Measurements from ENCODE around the gene MAP2K2. TPM values are rescaled to one million over a fixed set of nuclear protein-coding genes. Genes with fewer than 3 reads are reported as not detected.

Gene MAP2K2
- total and polyA plus RNA-seq, 2 donors (not counting 3 experiments of a cell fraction or from before 2014, with no cell fraction given): 126 to 171 TPM

DNA sequence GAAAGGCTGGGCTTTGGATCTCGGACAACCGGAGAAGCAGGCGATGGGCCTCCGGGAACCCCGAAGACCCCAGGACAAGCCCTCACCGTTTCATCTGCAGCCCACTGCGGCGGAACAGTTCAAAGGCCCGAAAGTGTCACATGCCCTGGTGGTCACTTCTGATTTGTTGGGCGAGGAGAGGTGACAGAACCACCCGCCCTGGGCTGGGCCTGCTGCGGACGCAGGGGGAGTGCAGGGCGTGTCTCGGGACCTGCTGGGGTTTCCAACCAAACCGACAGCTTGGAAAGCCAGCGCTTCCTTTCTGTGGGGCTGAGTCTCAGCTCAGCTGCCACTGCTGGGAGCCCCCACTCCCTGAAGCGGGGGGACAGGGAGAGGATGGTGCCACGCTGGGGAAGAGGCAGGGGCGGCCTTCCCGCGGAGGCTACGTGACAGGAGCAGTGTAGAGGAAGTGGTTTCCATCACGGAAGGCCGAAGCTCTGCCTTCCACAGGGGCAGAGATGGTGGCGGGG is 34.5 kb downstream of the MAP2K2 start:
- no peak overlapping the region for H3K27ac ChIP-seq (ENCODE audit: insufficient read depth, low read depth, low read length)
- intact Hi-C loops (cut with micrococcal nuclease) (no loop called here), dilution Hi-C loops (cut with MboI; ENCODE audit: extremely low pct_ligation_motif_present, low sequenced_read_pairs) (no loop called here)
- TF ChIP-seq GATA2 (IDR thresholded peaks at IDR 0.05; ENCODE audit: insufficient read depth, insufficient read length, low read depth, low read length): no peak
- no peak for TF ChIP-seq EZH2 (IDR thresholded peaks at IDR 0.05; ENCODE audit: borderline replicate concordance, low read depth, low read length, severe bottlenecking)
- no peak for TF ChIP-seq FOS (IDR thresholded peaks at IDR 0.05; ENCODE audit: borderline replicate concordance, insufficient read depth, low read length)
- no peak for TF ChIP-seq POLR2AphosphoS5 (IDR thresholded peaks at IDR 0.05; ENCODE audit: insufficient read depth, low read depth, low read length)
- no peak for TF ChIP-seq JUN (IDR thresholded peaks at IDR 0.05; ENCODE audit: borderline replicate concordance, insufficient read depth, insufficient read length, low read depth)
- TF ChIP-seq, protein P1, sequence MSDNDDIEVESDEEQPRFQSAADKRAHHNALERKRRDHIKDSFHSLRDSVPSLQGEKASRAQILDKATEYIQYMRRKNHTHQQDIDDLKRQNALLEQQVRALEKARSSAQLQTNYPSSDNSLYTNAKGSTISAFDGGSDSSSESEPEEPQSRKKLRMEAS (IDR thresholded peaks at IDR 0.05; ENCODE audit: insufficient read depth, insufficient read length): no peak
- TF ChIP-seq MYC (IDR thresholded peaks at IDR 0.05; ENCODE audit: low read depth, low read length): no peak
- no peak for TF ChIP-seq POLR2A (IDR thresholded peaks at IDR 0.05; ENCODE audit: low read depth, low read length)
- TF ChIP-seq, protein P2, sequence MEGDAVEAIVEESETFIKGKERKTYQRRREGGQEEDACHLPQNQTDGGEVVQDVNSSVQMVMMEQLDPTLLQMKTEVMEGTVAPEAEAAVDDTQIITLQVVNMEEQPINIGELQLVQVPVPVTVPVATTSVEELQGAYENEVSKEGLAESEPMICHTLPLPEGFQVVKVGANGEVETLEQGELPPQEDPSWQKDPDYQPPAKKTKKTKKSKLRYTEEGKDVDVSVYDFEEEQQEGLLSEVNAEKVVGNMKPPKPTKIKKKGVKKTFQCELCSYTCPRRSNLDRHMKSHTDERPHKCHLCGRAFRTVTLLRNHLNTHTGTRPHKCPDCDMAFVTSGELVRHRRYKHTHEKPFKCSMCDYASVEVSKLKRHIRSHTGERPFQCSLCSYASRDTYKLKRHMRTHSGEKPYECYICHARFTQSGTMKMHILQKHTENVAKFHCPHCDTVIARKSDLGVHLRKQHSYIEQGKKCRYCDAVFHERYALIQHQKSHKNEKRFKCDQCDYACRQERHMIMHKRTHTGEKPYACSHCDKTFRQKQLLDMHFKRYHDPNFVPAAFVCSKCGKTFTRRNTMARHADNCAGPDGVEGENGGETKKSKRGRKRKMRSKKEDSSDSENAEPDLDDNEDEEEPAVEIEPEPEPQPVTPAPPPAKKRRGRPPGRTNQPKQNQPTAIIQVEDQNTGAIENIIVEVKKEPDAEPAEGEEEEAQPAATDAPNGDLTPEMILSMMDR (IDR thresholded peaks at IDR 0.05; ENCODE audit: extremely low read depth in 1 of 2, insufficient read depth in 1 of 2, low read depth in 1 of 2, low read length in 2 of 2): no peak
- no peak overlapping the region for H3K4me2 ChIP-seq (ENCODE audit: insufficient read depth, low read length)
- FAIRE-seq: no peak
- H4K20me1 ChIP-seq (replicated peaks; ENCODE audit: control insufficient read depth, extremely low read depth, insufficient read depth, low read length): no peaks in the 10 kb centered on the region
- H3K27me3 ChIP-seq (ENCODE audit: control insufficient read depth in 2 of 2, insufficient read depth in 2 of 2, low read length in 2 of 2): no peaks in the 10 kb centered on the region
- no peak overlapping the region for H3K9ac ChIP-seq (replicated peaks; ENCODE audit: extremely low read depth, insufficient read depth, low read length)
- H3K79me2 ChIP-seq (ENCODE audit: control insufficient read depth, insufficient read depth, low read length): no peaks in the 10 kb centered on the region
- H3K4me3 ChIP-seq (replicated peaks in 1 of 3; ENCODE audit: insufficient read depth in 1 of 3, low read depth in 1 of 3, low read length in 3 of 3): no peak overlapping the region
- ChIA-PET POLR2A (no interaction called here), CTCF (interaction anchor here (1.0 to 1.1 kb wide), 2 partner anchors 12 to 51 kb away, joined by 3 to 5 read pairs; no protein-coding TSS in a partner anchor)
- H3K9me1 ChIP-seq (replicated peaks; ENCODE audit: control insufficient read depth, extremely low read depth, insufficient read depth, low read length): no peaks in the 10 kb centered on the region
- H3K36me3 ChIP-seq (ENCODE audit: control insufficient read depth in 2 of 2, extremely low read depth in 1 of 2, insufficient read depth in 2 of 2, low read length in 2 of 2): peaks cover 3 to 16% of the 10 kb centered on the region in 2 experiments
- no peak for DNase-seq (ENCODE audit: low read depth, low spot score)
- no peaks in the 10 kb centered on the region for H3K4me1 ChIP-seq (ENCODE audit: control insufficient read depth, extremely low read depth, insufficient read depth, low read length)
- BruUV-seq (replicated peaks): no TSS peak
- no peak overlapping the region for H2AFZ ChIP-seq (ENCODE audit: low read depth, low read length)
- no peaks in the 10 kb centered on the region for H3K9me3 ChIP-seq (replicated peaks; ENCODE audit: control insufficient read depth, insufficient read depth, low read length)

Measured in endothelial cell of umbilical vein (primary cell).